HCT116 (cell line): ENCODE data around the gene KIAA1549. TPM values are rescaled to one million over a fixed set of nuclear protein-coding genes. Genes with fewer than 3 reads are reported as not detected.
A peak's percentile ranks its signal among the peaks of the same experiment; 100 is the strongest.

ENCODE experiments used
- ATAC-seq: fragments of 200-7000 bp; cut with Tn5 transposase; 2 replicates; pipeline ENCODE4 v1.9.1; 2020; ENCODE audit warnings: mild to moderate bottlenecking, moderate library complexity
- BruUV-seq: library from RNA; stranded (reverse); fragments of 400-500 nt; replicated peaks from 2 replicates; lab custom pipeline; 2021; lab: Mats Ljungman, UMichigan
- CTCF ChIA-PET: fragments of 300-600 bp; sonication (Branson Sonifier 250); formaldehyde crosslinking; loops from one replicate; lab custom pipeline; 2021; ENCODE audit warnings: antibody characterized with exemption; lab: Charles Lee
- POLR2A ChIA-PET: fragments of 300-600, 350-600 bp; sonication (Branson Sonifier 250); formaldehyde crosslinking; loops from one replicate; lab custom pipeline; 2021; ENCODE audit warnings: antibody characterized with exemption; lab: Charles Lee
- RAD21 ChIA-PET, 2 experiments: fragments of 300-600 bp; sonication (Branson Sonifier 250); formaldehyde crosslinking; loops; one replicate each; lab custom pipeline; 2023; ENCODE audit warnings: low total read pairs in 2 of 2; ENCODE audit not compliant: uncharacterized antibody in 2 of 2, unreplicated experiment in 2 of 2, low non-redundant PET in 1 of 2; lab: Charles Lee
- DNase-seq: peaks from one replicate; pipeline ENCODE4 v3.0.0-alpha.2; 2010; ENCODE audit warnings: low read depth, low spot score
- H2AFZ ChIP-seq: fragments of 200-600 bp; shearing (Covaris generic), sonication (generic); 2 replicates; pipeline ENCODE4 v1.6.1; 2017; ENCODE audit warnings: low read depth, mixed run types, mixed read lengths, antibody characterized with exemption, low read length; ENCODE audit not compliant: poor library complexity, severe bottlenecking
- H3K27ac ChIP-seq: 2 replicates; pipeline ENCODE4 v1.5.1; 2012; ENCODE audit warnings: low read depth, low read length
- H3K27me3 ChIP-seq: fragments of 200-600 bp; sonication (generic); 2 replicates; pipeline ENCODE4 v1.6.1; 2016; ENCODE audit warnings: mixed run types, low read length, mixed read lengths; ENCODE audit not compliant: insufficient read depth
- H3K36me3 ChIP-seq, 2 experiments: fragments of 200-500 bp in 1 of 2; fragments of 200-600 bp in 1 of 2; sonication (Bioruptor generic) in 1 of 2; sonication (generic) in 1 of 2; 2 replicates each; pipeline versions ENCODE4 v1.5.1 to v1.6.1; 2014 to 2016; ENCODE audit warnings: low read length in 2 of 2, inconsistent platforms in 1 of 2, mixed read lengths in 1 of 2, mixed run types in 1 of 2; ENCODE audit not compliant: insufficient read depth in 2 of 2, control insufficient read depth in 1 of 2
- H3K4me1 ChIP-seq, 2 experiments: fragments of 200-600 bp in 1 of 2; sonication (generic) in 1 of 2; 2 replicates each; pipeline versions ENCODE4 v1.5.1 to v1.6.1; 2012 to 2017; ENCODE audit warnings: low read length in 2 of 2, inconsistent platforms in 1 of 2, mild to moderate bottlenecking in 1 of 2, mixed read lengths in 1 of 2, mixed run types in 1 of 2, moderate library complexity in 1 of 2; ENCODE audit not compliant: insufficient read depth in 2 of 2, control insufficient read depth in 1 of 2
- H3K4me2 ChIP-seq: fragments of 200-600 bp; sonication (generic); 2 replicates; pipeline ENCODE4 v1.6.1; 2017; ENCODE audit warnings: mixed run types, low read length, mixed read lengths
- H3K4me3 ChIP-seq, 2 experiments: fragments of 200-600 bp in 1 of 2; sonication (generic) in 1 of 2; replicated peaks in 1 of 2; 2 replicates each; pipeline ENCODE4 v1.5.1; 2011 to 2016; ENCODE audit warnings: low read length in 2 of 2, control low read depth in 1 of 2, low read depth in 1 of 2, mild to moderate bottlenecking in 1 of 2, mixed read lengths in 1 of 2, mixed run types in 1 of 2
- H3K79me2 ChIP-seq: fragments of 200-600 bp; sonication (generic); 2 replicates; pipeline ENCODE4 v1.6.1; 2017; ENCODE audit warnings: mild to moderate bottlenecking, mixed run types, low read length, moderate library complexity, mixed read lengths; ENCODE audit not compliant: insufficient read depth
- H3K9ac ChIP-seq: fragments of 200-600 bp; sonication (generic); 2 replicates; pipeline ENCODE4 v1.6.1; 2016; ENCODE audit warnings: low read length, mixed read lengths
- H3K9me2 ChIP-seq: fragments of 200-600 bp; sonication (generic), shearing (Covaris generic); 2 replicates; pipeline ENCODE4 v1.6.1; 2017; ENCODE audit warnings: mixed run types, mild to moderate bottlenecking, moderate library complexity; ENCODE audit not compliant: insufficient read depth
- H3K9me3 ChIP-seq, 2 experiments: fragments of 200-500 bp in 1 of 2; fragments of 200-600 bp in 1 of 2; sonication (Bioruptor generic) in 1 of 2; sonication (generic) in 1 of 2; 2 replicates each; pipeline ENCODE4 v1.6.1; 2014 to 2017; ENCODE audit warnings: low read length in 2 of 2, mixed read lengths in 2 of 2, inconsistent platforms in 1 of 2, low read depth in 1 of 2, mild to moderate bottlenecking in 1 of 2, mixed run types in 1 of 2, moderate library complexity in 1 of 2; ENCODE audit not compliant: control insufficient read depth in 1 of 2, insufficient read depth in 1 of 2
- H4K20me1 ChIP-seq: fragments of 200-600 bp; sonication (generic), shearing (Covaris generic); 2 replicates; pipeline ENCODE4 v1.6.1; 2017; ENCODE audit warnings: mixed run types, mild to moderate bottlenecking, moderate library complexity; ENCODE audit not compliant: insufficient read depth
- CBX3 ChIP-seq: IDR thresholded peaks from 2 replicates; pipeline ENCODE4 v1.6.1; 2012; ENCODE audit warnings: low read depth
- CEBPB ChIP-seq: IDR thresholded peaks from 2 replicates; pipeline ENCODE4 v1.6.1; 2012; ENCODE audit warnings: low read depth
- EGR1 ChIP-seq: IDR thresholded peaks from 2 replicates; pipeline ENCODE4 v1.6.1; 2012; ENCODE audit warnings: low read depth
- ELF1 ChIP-seq: IDR thresholded peaks from 2 replicates; pipeline ENCODE4 v1.6.1; 2012; ENCODE audit warnings: low read depth, borderline replicate concordance
- EZH2 ChIP-seq: fragments of 200-600 bp; sonication (generic); IDR thresholded peaks from 2 replicates; pipeline ENCODE4 v1.6.1; 2017; ENCODE audit warnings: antibody characterized with exemption, mixed run types
- EZH2phosphoT487 ChIP-seq: fragments of 200-600 bp; IDR thresholded peaks from 2 replicates; pipeline ENCODE4 v1.6.1; 2018; ENCODE audit warnings: antibody characterized with exemption, borderline replicate concordance
- JUND ChIP-seq: IDR thresholded peaks from 2 replicates; pipeline ENCODE4 v1.6.1; 2012
- POLR2A ChIP-seq: IDR thresholded peaks from 2 replicates; pipeline ENCODE4 v1.7.0; 2011; ENCODE audit warnings: borderline replicate concordance; ENCODE audit not compliant: insufficient read depth, insufficient read length; ENCODE audit errors: extremely low read depth
- RAD21 ChIP-seq: IDR thresholded peaks from 2 replicates; pipeline ENCODE4 v1.6.1; 2012; ENCODE audit warnings: low read depth, mild to moderate bottlenecking
- SIN3A ChIP-seq: IDR thresholded peaks from 2 replicates; pipeline ENCODE4 v1.6.1; 2012; ENCODE audit warnings: low read depth
- SP1 ChIP-seq: IDR thresholded peaks from 2 replicates; pipeline ENCODE4 v1.6.1; 2012; ENCODE audit warnings: low read depth
- SRF ChIP-seq: IDR thresholded peaks from 2 replicates; pipeline ENCODE4 v1.6.1; 2012; ENCODE audit warnings: low read depth
- TCF7L2 ChIP-seq: IDR thresholded peaks from 2 replicates; pipeline ENCODE4 v1.7.0; 2011; ENCODE audit warnings: borderline replicate concordance, inconsistent platforms; ENCODE audit not compliant: insufficient read depth, insufficient read length; ENCODE audit errors: extremely low read depth
- YY1 ChIP-seq: IDR thresholded peaks from 2 replicates; pipeline ENCODE4 v1.6.1; 2011; ENCODE audit warnings: low read length, low read depth, moderate library complexity, mild to moderate bottlenecking; ENCODE audit not compliant: insufficient replicate concordance; ENCODE audit errors: extremely low read depth
- ZFX ChIP-seq: fragments of 450-650 bp; IDR thresholded peaks from 2 replicates; pipeline ENCODE4 v1.6.1; 2017
- ZNF274 ChIP-seq: fragments of 200-500 bp; sonication (Bioruptor generic); IDR thresholded peaks from 2 replicates; pipeline ENCODE4 v1.6.1; 2014; ENCODE audit warnings: mild to moderate bottlenecking, low read depth, low read length, inconsistent platforms
- intact Hi-C: fragments of 100-400 bp; cut with micrococcal nuclease; formaldehyde crosslinking; loops from 2 replicates; pipeline ENCODE4 v1.10.0; 2022
- total RNA-seq: library from RNA; stranded (reverse); gene quantifications from one replicate; pipeline ENCODE4 v1.2.1, GENCODE V29; 2021; ENCODE audit not compliant: unreplicated experiment
- TF ChIP-seq, protein P1 (sequence below): IDR thresholded peaks from 2 replicates; pipeline ENCODE4 v1.6.1; 2011; ENCODE audit warnings: mild to moderate bottlenecking, low read length, moderate library complexity; ENCODE audit not compliant: insufficient replicate concordance; ENCODE audit errors: extremely low read depth
- TF ChIP-seq, protein P2 (sequence below): IDR thresholded peaks from 2 replicates; pipeline ENCODE4 v1.6.1; 2012
- TF ChIP-seq, protein P3 (sequence below): IDR thresholded peaks from 2 replicates; pipeline ENCODE4 v1.6.1; 2012
- TF ChIP-seq, protein P4 (sequence below), 3 experiments: fragments of 200-600 bp in 1 of 3; sonication (generic) in 1 of 3; IDR thresholded peaks in 2 of 3; conservative IDR thresholded peaks in 1 of 3; 2 replicates each; pipeline ENCODE4 v1.5.1; 2012 to 2017; ENCODE audit warnings: low read depth in 2 of 3, low read length in 2 of 3, antibody characterized with exemption in 1 of 3, borderline replicate concordance in 1 of 3, control low read depth in 1 of 3, mild to moderate bottlenecking in 1 of 3, mixed read lengths in 1 of 3, mixed run types in 1 of 3, moderate library complexity in 1 of 3; ENCODE audit not compliant: insufficient read depth in 1 of 3
- TF ChIP-seq, protein P5 (sequence below): IDR thresholded peaks from 2 replicates; pipeline ENCODE4 v1.6.1; 2012; ENCODE audit warnings: low read depth

The KIAA1549 gene
- total RNA-seq, 1 experiment from 2014 or later, result 3.9 TPM

DNA sequence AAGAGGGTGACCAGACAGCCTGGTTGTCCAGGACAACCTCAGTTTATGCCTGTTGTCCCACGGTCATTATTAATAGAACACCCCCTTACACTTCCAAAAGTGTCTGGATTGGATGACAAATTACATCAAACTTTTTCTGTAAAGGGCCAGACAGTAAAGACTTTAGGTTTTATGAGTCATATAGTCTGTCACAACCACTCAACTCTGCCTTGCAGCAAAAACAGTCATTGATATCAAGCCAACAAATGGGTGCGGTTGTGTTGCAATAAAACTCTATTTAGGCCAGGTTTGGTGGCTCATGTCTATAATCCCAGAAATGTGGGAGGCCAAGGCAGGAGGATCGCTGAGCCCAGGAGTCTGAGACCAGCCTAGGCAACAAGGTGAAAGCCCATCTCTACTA lies 116.5 kb downstream of the KIAA1549 start:
- H3K79me2 ChIP-seq, result no peaks in the 10 kb centered on the region
- CTCF ChIA-PET, result no interaction called here
- no peak overlapping the region for H2AFZ ChIP-seq
- BruUV-seq, result no TSS peak
- no peak overlapping the region for H3K9ac ChIP-seq
- peak overlapping the region; percentile 8; the same call in 1 of the 2 replicates for H3K4me2 ChIP-seq
- H3K27me3 ChIP-seq, result no peaks in the 10 kb centered on the region
- POLR2A ChIA-PET, result no interaction called here
- no peak for DNase-seq
- intact Hi-C loops, result loop anchor here (1.0 kb wide), 1 partner anchor 703 kb away; no protein-coding TSS in a partner anchor
- H3K36me3 ChIP-seq, result 0 out of 4 replicates have a peak, but pooled peaks cover 0 to 4% of the 10 kb centered on the region in 2 experiments
- no peaks in the 10 kb centered on the region for H4K20me1 ChIP-seq
- H3K9me3 ChIP-seq, result no peaks in the 10 kb centered on the region
- no peaks in the 10 kb centered on the region for H3K9me2 ChIP-seq
- H3K4me1 ChIP-seq, result peaks cover 0 to 8% of the 10 kb centered on the region in 2 experiments; a peak in 2 of 4 replicates
- peak; percentile 49; the same call in 1 of the 2 replicates for ATAC-seq
- RAD21 ChIA-PET, result interaction anchor here in 1 of 2 experiments (1.0 kb wide), 1 partner anchor 962 kb away, joined by 3 read pairs; no protein-coding TSS in a partner anchor
- no peak overlapping the region for H3K27ac ChIP-seq
- no peak overlapping the region for H3K4me3 ChIP-seq
- TF ChIP-seq, protein P1, sequence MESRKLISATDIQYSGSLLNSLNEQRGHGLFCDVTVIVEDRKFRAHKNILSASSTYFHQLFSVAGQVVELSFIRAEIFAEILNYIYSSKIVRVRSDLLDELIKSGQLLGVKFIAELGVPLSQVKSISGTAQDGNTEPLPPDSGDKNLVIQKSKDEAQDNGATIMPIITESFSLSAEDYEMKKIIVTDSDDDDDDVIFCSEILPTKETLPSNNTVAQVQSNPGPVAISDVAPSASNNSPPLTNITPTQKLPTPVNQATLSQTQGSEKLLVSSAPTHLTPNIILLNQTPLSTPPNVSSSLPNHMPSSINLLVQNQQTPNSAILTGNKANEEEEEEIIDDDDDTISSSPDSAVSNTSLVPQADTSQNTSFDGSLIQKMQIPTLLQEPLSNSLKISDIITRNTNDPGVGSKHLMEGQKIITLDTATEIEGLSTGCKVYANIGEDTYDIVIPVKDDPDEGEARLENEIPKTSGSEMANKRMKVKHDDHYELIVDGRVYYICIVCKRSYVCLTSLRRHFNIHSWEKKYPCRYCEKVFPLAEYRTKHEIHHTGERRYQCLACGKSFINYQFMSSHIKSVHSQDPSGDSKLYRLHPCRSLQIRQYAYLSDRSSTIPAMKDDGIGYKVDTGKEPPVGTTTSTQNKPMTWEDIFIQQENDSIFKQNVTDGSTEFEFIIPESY, result no peak
- TF ChIP-seq YY1 (no peak), RAD21 (no peak), EGR1 (no peak), ZFX (no peak), SIN3A (no peak), CBX3 (no peak), ZNF274 (no peak), SRF (no peak), JUND (0 out of 2 replicates have a peak, but pooled peaks have one; percentile 18), POLR2A (no peak), EZH2phosphoT487 (no peak), SP1 (no peak), CEBPB (peak; percentile 83), ELF1 (no peak), EZH2 (no peak), TCF7L2 (no peak)
- TF ChIP-seq, protein P2, sequence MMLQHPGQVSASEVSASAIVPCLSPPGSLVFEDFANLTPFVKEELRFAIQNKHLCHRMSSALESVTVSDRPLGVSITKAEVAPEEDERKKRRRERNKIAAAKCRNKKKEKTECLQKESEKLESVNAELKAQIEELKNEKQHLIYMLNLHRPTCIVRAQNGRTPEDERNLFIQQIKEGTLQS, result no peak
- TF ChIP-seq, protein P3, sequence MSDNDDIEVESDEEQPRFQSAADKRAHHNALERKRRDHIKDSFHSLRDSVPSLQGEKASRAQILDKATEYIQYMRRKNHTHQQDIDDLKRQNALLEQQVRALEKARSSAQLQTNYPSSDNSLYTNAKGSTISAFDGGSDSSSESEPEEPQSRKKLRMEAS, result no peak
- TF ChIP-seq, protein P4, sequence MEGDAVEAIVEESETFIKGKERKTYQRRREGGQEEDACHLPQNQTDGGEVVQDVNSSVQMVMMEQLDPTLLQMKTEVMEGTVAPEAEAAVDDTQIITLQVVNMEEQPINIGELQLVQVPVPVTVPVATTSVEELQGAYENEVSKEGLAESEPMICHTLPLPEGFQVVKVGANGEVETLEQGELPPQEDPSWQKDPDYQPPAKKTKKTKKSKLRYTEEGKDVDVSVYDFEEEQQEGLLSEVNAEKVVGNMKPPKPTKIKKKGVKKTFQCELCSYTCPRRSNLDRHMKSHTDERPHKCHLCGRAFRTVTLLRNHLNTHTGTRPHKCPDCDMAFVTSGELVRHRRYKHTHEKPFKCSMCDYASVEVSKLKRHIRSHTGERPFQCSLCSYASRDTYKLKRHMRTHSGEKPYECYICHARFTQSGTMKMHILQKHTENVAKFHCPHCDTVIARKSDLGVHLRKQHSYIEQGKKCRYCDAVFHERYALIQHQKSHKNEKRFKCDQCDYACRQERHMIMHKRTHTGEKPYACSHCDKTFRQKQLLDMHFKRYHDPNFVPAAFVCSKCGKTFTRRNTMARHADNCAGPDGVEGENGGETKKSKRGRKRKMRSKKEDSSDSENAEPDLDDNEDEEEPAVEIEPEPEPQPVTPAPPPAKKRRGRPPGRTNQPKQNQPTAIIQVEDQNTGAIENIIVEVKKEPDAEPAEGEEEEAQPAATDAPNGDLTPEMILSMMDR (IDR thresholded peaks at IDR 0.05 in 2 of 3, conservative IDR thresholded peaks at IDR 0.05 in 1 of 3; ENCODE audit: borderline replicate concordance in 1 of 3, insufficient read depth in 1 of 3, low read depth in 2 of 3, low read length in 2 of 3), result no peak
- TF ChIP-seq, protein P5, sequence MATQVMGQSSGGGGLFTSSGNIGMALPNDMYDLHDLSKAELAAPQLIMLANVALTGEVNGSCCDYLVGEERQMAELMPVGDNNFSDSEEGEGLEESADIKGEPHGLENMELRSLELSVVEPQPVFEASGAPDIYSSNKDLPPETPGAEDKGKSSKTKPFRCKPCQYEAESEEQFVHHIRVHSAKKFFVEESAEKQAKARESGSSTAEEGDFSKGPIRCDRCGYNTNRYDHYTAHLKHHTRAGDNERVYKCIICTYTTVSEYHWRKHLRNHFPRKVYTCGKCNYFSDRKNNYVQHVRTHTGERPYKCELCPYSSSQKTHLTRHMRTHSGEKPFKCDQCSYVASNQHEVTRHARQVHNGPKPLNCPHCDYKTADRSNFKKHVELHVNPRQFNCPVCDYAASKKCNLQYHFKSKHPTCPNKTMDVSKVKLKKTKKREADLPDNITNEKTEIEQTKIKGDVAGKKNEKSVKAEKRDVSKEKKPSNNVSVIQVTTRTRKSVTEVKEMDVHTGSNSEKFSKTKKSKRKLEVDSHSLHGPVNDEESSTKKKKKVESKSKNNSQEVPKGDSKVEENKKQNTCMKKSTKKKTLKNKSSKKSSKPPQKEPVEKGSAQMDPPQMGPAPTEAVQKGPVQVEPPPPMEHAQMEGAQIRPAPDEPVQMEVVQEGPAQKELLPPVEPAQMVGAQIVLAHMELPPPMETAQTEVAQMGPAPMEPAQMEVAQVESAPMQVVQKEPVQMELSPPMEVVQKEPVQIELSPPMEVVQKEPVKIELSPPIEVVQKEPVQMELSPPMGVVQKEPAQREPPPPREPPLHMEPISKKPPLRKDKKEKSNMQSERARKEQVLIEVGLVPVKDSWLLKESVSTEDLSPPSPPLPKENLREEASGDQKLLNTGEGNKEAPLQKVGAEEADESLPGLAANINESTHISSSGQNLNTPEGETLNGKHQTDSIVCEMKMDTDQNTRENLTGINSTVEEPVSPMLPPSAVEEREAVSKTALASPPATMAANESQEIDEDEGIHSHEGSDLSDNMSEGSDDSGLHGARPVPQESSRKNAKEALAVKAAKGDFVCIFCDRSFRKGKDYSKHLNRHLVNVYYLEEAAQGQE, result no peak
